IMR-90 (cell line): ENCODE data around the gene IFT57. TPM values are rescaled to one million over a fixed set of nuclear protein-coding genes. Genes with fewer than 3 reads are reported as not detected.

Experiments
- ATAC-seq: fragments of 200-7000 bp; cut with Tn5 transposase; 2 replicates; pipeline ENCODE4 v1.9.1; 2020; ENCODE audit warnings: low read depth, mild to moderate bottlenecking, moderate library complexity
- BruUV-seq: library from RNA; stranded (reverse); fragments of 400-500 nt; replicated peaks from 2 replicates; lab custom pipeline; 2021; lab: Mats Ljungman, UMichigan
- CTCF ChIA-PET: fragments of 300-600 bp; formaldehyde crosslinking; extraction: SDS; loops from one replicate; lab custom pipeline; 2021; ENCODE audit warnings: antibody characterized with exemption; lab: Yijun Ruan, JAX
- POLR2A ChIA-PET: fragments of 300-600 bp; sonication (Branson Sonifier 250); formaldehyde crosslinking; loops from one replicate; lab custom pipeline; 2022; ENCODE audit warnings: antibody characterized with exemption; ENCODE audit not compliant: unreplicated experiment; lab: Charles Lee
- DNase-seq: peaks from one replicate; pipeline ENCODE4 v3.0.0; 2013
- H2AFZ ChIP-seq: replicated peaks from 2 replicates; pipeline ENCODE3; 2013; ENCODE audit warnings: low read length, mild to moderate bottlenecking; ENCODE audit not compliant: poor library complexity
- H2AK5ac ChIP-seq: 2 replicates; pipeline ENCODE4 v1.6.1; 2013; ENCODE audit warnings: low read depth, low read length, inconsistent platforms
- H2AK9ac ChIP-seq: replicated peaks from 2 replicates; pipeline ENCODE3; 2013; ENCODE audit warnings: mild to moderate bottlenecking, low read depth, low read length, moderate library complexity; ENCODE audit not compliant: poor library complexity
- H2BK120ac ChIP-seq: 2 replicates; pipeline ENCODE4 v1.6.1; 2013; ENCODE audit warnings: low read depth, low read length, inconsistent platforms
- H2BK15ac ChIP-seq: 3 replicates; pipeline ENCODE4 v1.6.1; 2013; ENCODE audit warnings: low read depth, low read length, inconsistent platforms
- H2BK20ac ChIP-seq: 2 replicates; pipeline ENCODE4 v1.6.1; 2013; ENCODE audit warnings: low read depth, mild to moderate bottlenecking, inconsistent platforms, low read length, moderate library complexity
- H2BK5ac ChIP-seq: 2 replicates; pipeline ENCODE4 v1.6.1; 2013; ENCODE audit warnings: mild to moderate bottlenecking, low read depth, low read length, inconsistent platforms; ENCODE audit not compliant: poor library complexity, severe bottlenecking
- H3K14ac ChIP-seq: replicated peaks from 2 replicates; pipeline ENCODE4 v1.6.1; 2013; ENCODE audit warnings: low read depth, low read length, inconsistent platforms
- H3K18ac ChIP-seq: 2 replicates; pipeline ENCODE4 v1.6.1; 2013; ENCODE audit warnings: low read depth, low read length, control low read depth
- H3K23ac ChIP-seq: 2 replicates; pipeline ENCODE4 v1.6.1; 2013; ENCODE audit warnings: low read depth, low read length, inconsistent platforms
- H3K27ac ChIP-seq: 2 replicates; pipeline ENCODE4 v1.5.1; 2013; ENCODE audit warnings: mild to moderate bottlenecking, control low read depth, low read length; ENCODE audit not compliant: insufficient read depth
- H3K27me3 ChIP-seq: 2 replicates; pipeline ENCODE4 v1.6.1; 2013; ENCODE audit warnings: low read length; ENCODE audit not compliant: control insufficient read depth, insufficient read depth
- H3K36me3 ChIP-seq: 2 replicates; pipeline ENCODE4 v1.6.1; 2013; ENCODE audit warnings: low read length, mixed read lengths; ENCODE audit not compliant: control insufficient read depth, insufficient read depth
- H3K4ac ChIP-seq: 2 replicates; pipeline ENCODE4 v1.6.1; 2013; ENCODE audit warnings: low read depth, low read length, inconsistent platforms
- H3K4me1 ChIP-seq: 2 replicates; pipeline ENCODE4 v1.6.1; 2013; ENCODE audit warnings: low read length, mixed read lengths; ENCODE audit not compliant: control insufficient read depth, insufficient read depth
- H3K4me2 ChIP-seq: 2 replicates; pipeline ENCODE4 v1.6.1; 2013; ENCODE audit warnings: low read depth, mild to moderate bottlenecking, control low read depth, low read length, moderate library complexity
- H3K4me3 ChIP-seq: 2 replicates; pipeline ENCODE4 v1.5.1; 2013; ENCODE audit warnings: low read depth, mild to moderate bottlenecking, control low read depth, low read length, moderate library complexity; ENCODE audit not compliant: insufficient read depth
- H3K56ac ChIP-seq: 2 replicates; pipeline ENCODE4 v1.6.1; 2013; ENCODE audit warnings: low read length, inconsistent platforms; ENCODE audit not compliant: insufficient read depth; ENCODE audit errors: extremely low read depth
- H3K79me1 ChIP-seq, 2 experiments: 2 replicates each; pipeline ENCODE4 v1.6.1; 2013; ENCODE audit warnings: low read length in 2 of 2, inconsistent platforms in 1 of 2, low read depth in 1 of 2
- H3K9ac ChIP-seq: 2 replicates; pipeline ENCODE4 v1.6.1; 2013; ENCODE audit warnings: low read depth, low read length, control low read depth
- H3K9me1 ChIP-seq: 2 replicates; pipeline ENCODE4 v1.6.1; 2013; ENCODE audit warnings: low read length, inconsistent platforms; ENCODE audit not compliant: insufficient read depth
- H3K9me3 ChIP-seq: 2 replicates; pipeline ENCODE4 v1.6.1; 2013; ENCODE audit warnings: low read length; ENCODE audit not compliant: control insufficient read depth, insufficient read depth
- H4K20me1 ChIP-seq: 2 replicates; pipeline ENCODE4 v1.6.1; 2013; ENCODE audit warnings: low read length, inconsistent platforms; ENCODE audit not compliant: insufficient read depth
- H4K5ac ChIP-seq: 2 replicates; pipeline ENCODE4 v1.6.1; 2013; ENCODE audit warnings: mild to moderate bottlenecking, low read depth, low read length, control low read depth
- H4K8ac ChIP-seq, 2 experiments: 2 replicates each; pipeline ENCODE4 v1.6.1; 2013; ENCODE audit warnings: low read depth in 2 of 2, low read length in 2 of 2, control low read depth in 1 of 2, inconsistent platforms in 1 of 2
- H4K91ac ChIP-seq: 2 replicates; pipeline ENCODE4 v1.6.1; 2013; ENCODE audit warnings: low read depth, low read length, inconsistent platforms; ENCODE audit not compliant: insufficient read depth
- BHLHE40 ChIP-seq: fragments of 150-350 bp; IDR thresholded peaks from 2 replicates; pipeline ENCODE4 v1.6.1; 2016; ENCODE audit warnings: mild to moderate bottlenecking, low read depth, low read length
- CHD1 ChIP-seq: IDR thresholded peaks from 2 replicates; pipeline ENCODE4 v1.6.1; 2012; ENCODE audit warnings: low read depth, low read length, improper control_type of control experiment
- ELK1 ChIP-seq: fragments of 150-350 bp; IDR thresholded peaks from 2 replicates; pipeline ENCODE4 v1.6.1; 2016; ENCODE audit warnings: low read depth, mild to moderate bottlenecking, low read length, moderate library complexity, borderline replicate concordance
- MAZ ChIP-seq: IDR thresholded peaks from 2 replicates; pipeline ENCODE4 v1.6.1; 2012; ENCODE audit warnings: low read depth, mild to moderate bottlenecking, low read length, improper control_type of control experiment, moderate library complexity, borderline replicate concordance
- MXI1 ChIP-seq: IDR thresholded peaks from 2 replicates; pipeline ENCODE4 v1.6.1; 2012; ENCODE audit warnings: low read depth, mild to moderate bottlenecking, low read length, moderate library complexity, borderline replicate concordance
- POLR2A ChIP-seq: IDR thresholded peaks from 2 replicates; pipeline ENCODE4 v1.6.1; 2012; ENCODE audit warnings: mild to moderate bottlenecking, low read depth, low read length
- RCOR1 ChIP-seq: IDR thresholded peaks from 2 replicates; pipeline ENCODE4 v1.6.1; 2012; ENCODE audit warnings: mild to moderate bottlenecking, low read length, improper control_type of control experiment; ENCODE audit not compliant: insufficient replicate concordance
- RFX5 ChIP-seq: IDR thresholded peaks from 2 replicates; pipeline ENCODE4 v1.8.0; 2012; ENCODE audit warnings: low read depth, mild to moderate bottlenecking, low read length, moderate library complexity
- USF2 ChIP-seq: fragments of 150-350 bp; IDR thresholded peaks from 2 replicates; pipeline ENCODE4 v1.6.1; 2017; ENCODE audit warnings: mild to moderate bottlenecking, antibody characterized with exemption, low read length, low read depth
- dilution Hi-C: fragments of 300-500 bp; cut with HindIII; formaldehyde crosslinking; loops from one replicate; pipeline ENCODE4 v1.14.3; 2018; ENCODE audit warnings: low sequenced_read_pairs; ENCODE audit not compliant: unreplicated experiment
- in situ Hi-C: fragments of 300-500 bp; cut with MboI; formaldehyde crosslinking; loops from 3 replicates; pipeline ENCODE4 v1.14.3; 2019; ENCODE audit warnings: low sequenced_read_pairs, inconsistent platforms, mixed read lengths
- intact Hi-C: fragments of 100-400 bp; cut with micrococcal nuclease; formaldehyde crosslinking; loops from 2 replicates; pipeline ENCODE4 v1.10.0; 2022
- polyA plus RNA-seq, 3 experiments: library from polyadenylated mRNA; depleted of rRNA; stranded (reverse); fragments of >200 nt; gene quantifications; 2 replicates each; pipeline ENCODE4 v1.2.3, GENCODE V29; 2012; ENCODE audit warnings: low replicate concordance in 1 of 3
- total RNA-seq: library from RNA; depleted of rRNA; stranded (reverse); fragments of >200 nt; gene quantifications from 2 replicates; pipeline ENCODE4 v1.2.3, GENCODE V29; 2012

IFT57 gene
- total and polyA plus RNA-seq, 2 of the 4 experiments (the other 2 are of a cell fraction) = 30.0 to 35.3 TPM

GRCh38 chr3:108218811-108219210, 3.4 kb downstream of the IFT57 start:
- Histone ChIP-seq H4K91ac (no peak overlapping the region), H3K18ac (no peak overlapping the region), H3K9me3 (no peaks in the 10 kb centered on the region), H2BK5ac (peak overlapping the region; percentile 23), H3K9me1 (no peaks in the 10 kb centered on the region), H3K79me1 (peaks cover 10 to 35% of the 10 kb centered on the region in 2 experiments; a peak in 3 of 4 replicates), H3K23ac (no peak overlapping the region), H3K9ac (no peak overlapping the region), H3K4ac (no peak overlapping the region), H3K4me3 (no peak overlapping the region), H2AK9ac (no peak overlapping the region), H3K27me3 (no peaks in the 10 kb centered on the region), H2BK15ac (no peak overlapping the region), H2BK20ac (no peak overlapping the region), H4K5ac (no peak overlapping the region), H4K20me1 (no peaks in the 10 kb centered on the region), H3K36me3 (no peaks in the 10 kb centered on the region), H3K27ac (no peak overlapping the region), H3K4me1 (peaks cover 7% of the 10 kb centered on the region), H3K56ac (no peak overlapping the region), H2AK5ac (no peak overlapping the region), H2BK120ac (no peak overlapping the region), H3K4me2 (no peak overlapping the region), H3K14ac (no peak overlapping the region), H4K8ac (no peak overlapping the region), H2AFZ (no peak overlapping the region)
- no peak for TF ChIP-seq MAZ
- no peak for TF ChIP-seq RFX5
- TF ChIP-seq RCOR1 = no peak
- no peak for TF ChIP-seq POLR2A
- TF ChIP-seq CHD1 = no peak
- TF ChIP-seq MXI1 = no peak
- no peak for TF ChIP-seq ELK1
- TF ChIP-seq BHLHE40 = no peak
- TF ChIP-seq USF2 = no peak
- ChIA-PET POLR2A (no interaction called here), CTCF (no interaction called here)
- no TSS peak for BruUV-seq
- DNase-seq (peak; percentile 53), ATAC-seq (no peak)
- dilution Hi-C loops = no loop called here
- intact Hi-C loops = no loop called here
- in situ Hi-C loops = loop anchor here (25.0 kb wide), 1 partner anchor 982 kb away; no protein-coding TSS in a partner anchor
